G401.6 (cell line): ENCODE results near the gene PPP1R13L.
"Not testable (repeated sequence)": the region's sequence is repeated elsewhere in the genome, so short reads cannot be mapped to it uniquely, and the experiment has no call there.

Experiments
- FAIRE-seq: peaks from 2 replicates; lab custom pipeline; 2012; peaks lifted over from hg19 to GRCh38; lab: Jason Lieb, UNC

The PPP1R13L gene

GRCh38 chr19:45429896-45430295 lies 25.0 kb upstream of the PPP1R13L start:
- FAIRE-seq: not testable (repeated sequence)

GRCh38 chr19:45428384-45429231 lies 23.7 kb upstream of the PPP1R13L start:
- FAIRE-seq: no peak

GRCh38 chr19:45424191-45425058 lies 19.6 kb upstream of the PPP1R13L start:
- FAIRE-seq: peak; percentile 89

GRCh38 chr19:45423589-45424190 lies 18.8 kb upstream of the PPP1R13L start, which contains the start of gene ERCC1:
Gene ERCC1 (minus strand): TSS chr19:45423917. CDS start chr19:45423374, 543 bp downstream.
- FAIRE-seq: peak; percentile 97

GRCh38 chr19:45423033-45423588 lies 18.2 kb upstream of the PPP1R13L start:
- FAIRE-seq: no peak

- no peak for FAIRE-seq
Measured at GRCh38 chr19:45421947-45422498, 17.2 kb upstream of the PPP1R13L start.

- FAIRE-seq: no peak
Measured at GRCh38 chr19:45420871-45421270, 16.0 kb upstream of the PPP1R13L start.

GRCh38 chr19:45420356-45420755 lies 15.5 kb upstream of the PPP1R13L start:
- no peak for FAIRE-seq

- FAIRE-seq: no peak
Measured at GRCh38 chr19:45419895-45420294, 15.0 kb upstream of the PPP1R13L start.

GRCh38 chr19:45419396-45419795 lies 14.5 kb upstream of the PPP1R13L start:
- FAIRE-seq: no peak

GRCh38 chr19:45418802-45419201 lies 13.9 kb upstream of the PPP1R13L start:
- no peak for FAIRE-seq

- no peak for FAIRE-seq
Measured at GRCh38 chr19:45417151-45417550, 12.3 kb upstream of the PPP1R13L start.

GRCh38 chr19:45414468-45414867 lies 9.6 kb upstream of the PPP1R13L start:
- no peak for FAIRE-seq

GRCh38 chr19:45413497-45413896 lies 8.6 kb upstream of the PPP1R13L start:
- no peak for FAIRE-seq

- not testable (repeated sequence) for FAIRE-seq
Measured at GRCh38 chr19:45410330-45410729, 5.5 kb upstream of the PPP1R13L start.

- FAIRE-seq: no peak
Measured at GRCh38 chr19:45409557-45409920, 4.7 kb upstream of the PPP1R13L start.

GRCh38 chr19:45408830-45409556 lies 4.1 kb upstream of the PPP1R13L start:
- FAIRE-seq: no peak

GRCh38 chr19:45408121-45408520 lies 3.3 kb upstream of the PPP1R13L start:
- no peak for FAIRE-seq

- FAIRE-seq: not testable (repeated sequence)
Measured at GRCh38 chr19:45407585-45407984, 2.7 kb upstream of the PPP1R13L start.

GRCh38 chr19:45407091-45407375 lies 2.2 kb upstream of the PPP1R13L start:
- FAIRE-seq: no peak

- FAIRE-seq: peak; percentile 84
Measured at GRCh38 chr19:45406226-45407090, 1.6 kb upstream of the PPP1R13L start, which contains the start of gene POLR1G. Gene POLR1G (plus strand): TSS chr19:45406644. CDS start chr19:45406697, 53 bp downstream.
